Gastroesophageal sphincter (tissue), 3 donors: ENCODE measurements around the gene PLA2G2F.

Experiments used
- CTCF ChIP-seq, 4 experiments: fragments of 200-600 bp in 2 of 4; fragments of 450-650 bp in 2 of 4; sonication (generic) in 1 of 4; IDR thresholded peaks; one replicate each; pipeline ENCODE4 v1.5.1; 2017 to 2019; ENCODE audit warnings: antibody characterized with exemption in 4 of 4, mild to moderate bottlenecking in 2 of 4, moderate library complexity in 2 of 4
- EP300 ChIP-seq: sonication (generic); formaldehyde crosslinking; IDR thresholded peaks from one replicate; pipeline ENCODE4 v1.6.1; 2017; ENCODE audit warnings: antibody characterized with exemption, mild to moderate bottlenecking
- POLR2A ChIP-seq, 2 donors: fragments of 450-650 bp; IDR thresholded peaks; one replicate each; pipeline ENCODE4 v1.6.1; 2017; ENCODE audit warnings: antibody characterized with exemption in 2 of 2, mild to moderate bottlenecking in 2 of 2, moderate library complexity in 1 of 2

GRCh38 chr1:20194224-20194623, 55.1 kb downstream of the PLA2G2F start:
- TF ChIP-seq CTCF (IDR thresholded peaks at IDR 0.05) (no peak), POLR2A (IDR thresholded peaks at IDR 0.05) (no peak), EP300 (no peak)
